Measurements from ENCODE around the gene TBC1D2.

Gene TBC1D2

GRCh38 chr9:98172604-98173003 lies 82.8 kb downstream of the TBC1D2 start:
- no peak for DNase-seq (ENCODE audit: low read depth in 2 of 2)

DNA sequence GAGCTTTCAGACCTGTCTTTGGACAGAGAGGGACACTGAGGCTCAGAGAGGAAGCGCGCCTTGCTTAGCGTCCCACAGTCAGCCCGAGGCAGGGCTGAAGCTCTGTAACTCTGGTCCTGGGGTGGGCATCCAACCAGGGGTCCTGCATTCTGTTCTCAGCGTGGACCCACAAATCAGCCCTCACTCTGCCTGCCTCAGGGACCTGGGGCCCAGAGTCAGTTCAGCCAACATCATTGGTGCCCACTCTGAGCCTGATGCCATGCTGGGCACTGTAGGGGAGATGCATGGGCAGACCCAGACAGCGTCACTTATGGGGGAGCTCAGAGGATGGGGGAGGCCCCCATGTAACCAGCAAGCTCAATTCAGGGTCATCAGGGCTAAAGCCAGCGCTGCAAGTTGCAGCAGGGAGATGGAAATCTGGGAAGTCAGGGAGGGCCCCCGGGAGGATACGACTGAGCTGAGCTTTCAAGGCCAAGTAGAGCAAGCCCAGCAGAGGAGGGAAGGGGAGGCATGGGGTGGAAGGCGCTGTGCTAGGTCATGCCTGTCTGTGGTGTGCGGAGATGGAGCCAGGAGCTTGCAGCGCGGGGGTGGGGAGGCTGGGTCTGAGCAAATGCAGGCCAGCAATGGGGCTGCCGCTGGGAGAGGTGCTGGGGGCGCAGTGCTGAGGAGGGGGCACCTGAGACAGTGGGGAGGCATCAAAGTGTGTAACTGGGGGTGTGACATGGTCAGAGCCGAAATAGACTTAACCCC lies 84.1 kb downstream of the TBC1D2 start:
- no peak for DNase-seq (ENCODE audit: low read depth in 2 of 2)

GRCh38 chr9:98168941-98169488 lies 86.4 kb downstream of the TBC1D2 start:
- no peak for DNase-seq (ENCODE audit: low read depth in 2 of 2)

GRCh38 chr9:98168153-98168780 lies 87.2 kb downstream of the TBC1D2 start:
- DNase-seq (ENCODE audit: low read depth in 2 of 2): no peak

DNA sequence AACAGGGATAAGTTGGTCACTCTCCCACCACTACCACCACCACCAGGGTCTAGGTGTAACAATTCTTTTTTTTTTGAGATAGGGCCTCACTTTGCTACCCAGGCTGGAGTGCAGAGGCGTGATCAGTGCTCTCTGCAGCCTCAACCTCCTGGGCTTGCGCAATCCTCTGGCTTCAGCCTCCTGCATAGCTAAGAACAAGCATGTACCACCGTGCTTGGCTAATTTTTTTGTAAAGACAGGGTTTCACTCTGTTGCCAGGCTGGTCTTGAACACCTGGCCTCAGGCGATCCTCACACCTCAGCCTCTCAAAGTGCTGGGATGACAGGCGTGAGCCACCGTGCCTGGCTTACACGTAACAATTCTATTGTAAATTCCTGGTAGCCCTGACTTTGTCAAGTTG lies 90.5 kb downstream of the TBC1D2 start:
- no peak for DNase-seq (ENCODE audit: low read depth in 2 of 2)

DNA sequence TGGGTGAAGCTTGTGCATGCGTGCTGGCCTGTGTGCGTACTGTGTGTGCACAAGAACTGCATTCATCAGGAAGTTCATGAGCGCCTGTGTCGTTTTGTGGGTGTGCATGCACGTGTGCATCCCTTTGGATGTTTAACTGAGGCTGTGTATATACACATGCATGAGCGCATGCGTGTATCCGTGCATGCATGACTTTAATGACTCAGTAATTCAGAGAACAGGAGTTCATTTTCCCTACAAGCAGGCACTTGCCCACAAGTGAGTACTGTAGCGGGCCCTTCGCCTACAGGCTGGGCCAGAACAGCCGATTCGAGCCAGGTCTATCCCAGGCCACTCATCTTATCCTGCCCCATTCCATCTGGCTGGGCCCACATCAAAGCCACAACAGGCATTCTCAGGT lies 92.8 kb downstream of the TBC1D2 start:
- DNase-seq (ENCODE audit: low read depth in 2 of 2): no peak

DNA sequence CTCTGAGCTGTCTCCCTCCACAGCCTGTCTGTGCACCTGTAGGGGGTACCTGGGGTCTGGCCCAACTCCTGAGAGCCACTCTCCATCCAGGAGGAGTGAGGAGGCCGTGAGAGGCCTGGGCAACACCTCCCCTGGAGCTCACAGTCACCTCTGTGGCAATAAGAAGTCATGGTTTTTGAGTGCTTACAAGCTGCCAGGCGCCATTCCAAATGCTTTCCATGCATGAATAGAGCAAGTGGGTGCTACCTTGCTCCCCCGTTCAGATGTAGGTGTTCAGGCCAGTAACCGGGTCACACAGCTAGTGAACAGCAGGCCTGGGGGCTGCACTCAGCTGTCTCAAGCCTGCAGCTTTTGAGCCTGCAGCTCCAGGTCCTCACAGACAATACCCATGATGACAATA lies 93.6 kb downstream of the TBC1D2 start:
- no peak for DNase-seq (ENCODE audit: low read depth in 2 of 2)

DNA sequence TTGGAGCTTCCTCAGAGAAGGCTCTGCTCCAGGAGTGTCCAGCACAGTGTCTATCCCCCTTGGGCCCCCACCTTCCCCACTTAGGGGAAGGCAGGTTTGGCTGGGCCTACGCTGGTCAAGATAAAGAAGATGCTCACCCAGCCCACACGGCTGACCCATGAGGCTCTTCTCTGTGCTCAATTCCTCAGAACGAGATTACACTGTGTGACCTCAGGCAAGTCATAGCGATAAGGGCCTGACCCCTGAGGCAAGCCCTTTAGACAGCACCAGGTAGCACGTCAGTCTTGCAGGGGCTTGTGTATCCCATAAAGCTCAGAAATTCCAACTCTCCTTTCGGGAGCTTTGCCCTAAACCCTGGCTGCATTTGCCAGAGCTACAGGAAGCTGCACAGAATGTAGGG lies 95.7 kb downstream of the TBC1D2 start:
- DNase-seq (ENCODE audit: low read depth in 2 of 2): no peak

DNA sequence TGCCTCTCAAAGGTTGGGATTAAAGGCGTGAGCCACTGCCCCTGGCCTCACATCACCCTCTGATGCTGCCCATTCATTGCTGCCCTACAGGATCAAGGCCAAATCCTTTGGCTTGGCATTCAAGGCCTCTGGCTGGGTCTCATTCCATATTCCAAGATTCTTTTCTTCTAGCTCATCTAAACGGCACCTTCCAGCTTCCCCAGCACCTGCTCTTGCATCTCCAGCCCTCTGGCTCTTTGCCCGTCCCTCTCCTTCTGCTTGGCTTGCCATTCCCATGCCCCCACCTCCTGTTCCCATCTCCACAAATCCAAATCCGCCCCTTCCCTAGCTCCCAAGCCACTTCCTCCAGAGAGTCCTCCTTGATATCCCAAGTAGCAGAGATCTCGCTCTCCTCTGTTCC lies 96.1 kb downstream of the TBC1D2 start:
- DNase-seq (ENCODE audit: low read depth in 2 of 2): no peak

GRCh38 chr9:98158071-98158831 lies 97.2 kb downstream of the TBC1D2 start:
- no peak for DNase-seq (ENCODE audit: low read depth in 2 of 2)

GRCh38 chr9:98157372-98157771 lies 98.1 kb downstream of the TBC1D2 start:
- no peak for DNase-seq (ENCODE audit: low read depth in 2 of 2)

DNA sequence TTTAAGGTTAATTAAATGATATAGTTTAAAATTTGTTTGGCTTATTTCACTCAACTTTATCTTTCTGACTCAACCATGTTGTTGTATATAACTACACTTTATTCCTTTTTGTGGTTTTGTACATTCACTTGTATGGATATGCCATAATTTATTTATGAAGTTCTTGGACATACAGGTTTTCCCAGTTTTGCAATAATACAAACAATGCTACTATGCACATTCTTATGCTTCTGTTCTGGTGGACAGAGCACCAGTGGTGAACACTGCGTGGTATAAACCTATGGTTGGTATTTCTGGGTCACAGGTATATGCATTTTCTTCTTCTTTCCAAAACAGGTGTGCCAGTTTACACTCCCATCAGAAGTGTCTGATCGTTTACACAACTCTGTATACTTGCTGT lies 100.8 kb downstream of the TBC1D2 start:
- DNase-seq (ENCODE audit: low read depth in 2 of 2): no peak

DNA sequence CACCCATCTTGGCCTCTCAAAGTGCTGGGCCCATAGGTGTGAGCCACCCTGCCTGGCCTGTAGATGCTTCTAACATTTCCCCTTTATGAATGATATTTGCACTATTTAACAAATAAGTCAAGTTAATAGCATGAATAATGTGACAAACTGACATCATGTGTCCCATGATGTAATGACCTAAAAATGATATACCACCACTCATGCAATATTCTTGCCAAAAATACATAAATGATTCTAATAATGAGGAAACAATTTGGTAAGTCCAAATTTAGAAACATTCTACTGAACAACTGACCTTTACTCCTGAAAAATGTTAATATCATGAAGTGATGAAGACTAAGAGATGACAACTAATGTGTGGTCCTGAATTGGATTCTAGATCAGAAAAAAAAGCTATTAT lies 102.9 kb downstream of the TBC1D2 start:
- no peak for DNase-seq (ENCODE audit: low read depth in 2 of 2)

DNA sequence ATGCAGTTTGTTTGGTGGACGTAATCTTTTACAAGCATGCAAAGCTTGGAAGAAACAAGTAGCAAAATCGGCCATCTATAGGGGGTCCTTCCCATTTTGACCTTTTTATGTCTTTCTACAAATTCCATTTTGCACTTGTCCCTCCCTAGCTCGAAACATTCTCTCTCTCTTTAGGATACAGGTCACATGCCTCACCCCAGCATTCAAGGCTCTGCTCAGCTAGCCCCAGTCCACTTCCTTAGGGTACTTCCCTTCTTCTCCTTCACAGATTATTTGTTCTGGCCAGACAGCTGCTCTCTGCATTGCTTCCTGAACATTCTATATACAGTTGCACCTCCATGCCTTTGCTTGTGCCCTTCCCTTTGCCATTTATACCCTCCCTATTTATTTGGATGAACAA lies 104.7 kb downstream of the TBC1D2 start:
- DNase-seq (ENCODE audit: low read depth in 2 of 2): no peak

GRCh38 chr9:98150164-98150563 lies 105.3 kb downstream of the TBC1D2 start:
- no peak for DNase-seq (ENCODE audit: low read depth in 2 of 2)

DNA sequence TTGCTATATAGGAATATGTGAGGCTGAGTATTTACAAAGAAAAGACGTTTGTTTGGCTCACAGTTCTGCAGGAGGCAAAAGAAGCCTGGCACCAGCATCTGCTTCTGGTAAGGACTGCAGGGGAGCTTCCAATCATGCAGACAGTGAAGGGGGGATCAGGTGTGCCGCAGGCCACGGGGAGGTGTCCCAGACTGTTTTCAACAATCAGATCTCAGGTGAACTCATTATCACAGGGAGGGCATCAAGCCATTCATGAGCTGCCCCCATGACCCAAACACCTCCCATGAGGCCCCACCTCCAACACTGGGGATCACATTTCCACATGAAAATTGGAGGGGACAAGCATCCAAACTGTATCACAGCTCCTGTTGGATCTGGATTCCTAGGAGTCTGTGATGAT lies 106.0 kb downstream of the TBC1D2 start:
- no peak for DNase-seq (ENCODE audit: low read depth in 2 of 2)
